GM21529 (cell line): ENCODE results near the gene CD74.

Experiments
- ATAC-seq: cut with Tn5 transposase; IDR thresholded peaks from one replicate; pipeline ENCODE4 v1.9.1; 2021; ENCODE audit not compliant: unreplicated experiment

CD74 gene

DNA sequence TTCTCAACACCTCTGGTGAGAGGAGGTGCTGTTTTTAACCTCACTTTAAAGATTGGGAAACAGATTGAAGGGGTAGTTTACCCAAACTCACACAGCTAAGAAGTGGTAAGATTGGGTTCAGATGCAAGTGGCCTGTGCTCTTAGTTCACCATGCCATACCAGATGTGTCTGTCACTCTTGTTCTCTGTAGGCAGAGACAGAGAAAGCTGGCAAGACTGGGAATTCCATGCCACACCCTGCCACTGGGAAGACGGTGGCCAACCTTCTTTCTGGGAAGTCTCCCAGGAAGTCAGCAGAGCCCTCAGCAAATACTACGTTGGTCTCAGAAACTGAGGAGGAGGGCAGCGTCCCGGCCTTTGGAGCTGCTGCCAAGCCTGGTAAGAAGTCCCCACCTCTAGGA is 44.2 kb downstream of the CD74 start:
- ATAC-seq, result no peak

DNA sequence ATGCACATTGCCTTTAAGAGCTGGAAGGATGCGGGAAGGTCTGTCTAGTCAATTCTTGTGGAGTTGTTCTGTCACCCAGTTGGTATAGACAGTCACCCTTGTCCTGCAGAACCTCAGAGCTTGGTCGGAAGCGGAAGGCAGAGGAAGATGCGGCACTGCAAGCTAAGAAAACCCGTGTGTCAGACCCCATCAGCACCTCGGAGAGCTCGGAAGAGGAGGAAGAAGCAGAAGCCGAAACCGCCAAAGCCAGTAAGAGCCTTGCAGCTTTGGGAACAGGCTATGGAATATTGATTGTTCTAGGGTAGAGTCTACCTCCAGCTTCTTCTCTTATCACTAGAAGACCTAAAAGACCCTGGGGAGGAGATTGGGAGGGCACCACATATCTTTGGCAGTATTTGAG is 48.7 kb downstream of the CD74 start:
- ATAC-seq, result no peak

DNA sequence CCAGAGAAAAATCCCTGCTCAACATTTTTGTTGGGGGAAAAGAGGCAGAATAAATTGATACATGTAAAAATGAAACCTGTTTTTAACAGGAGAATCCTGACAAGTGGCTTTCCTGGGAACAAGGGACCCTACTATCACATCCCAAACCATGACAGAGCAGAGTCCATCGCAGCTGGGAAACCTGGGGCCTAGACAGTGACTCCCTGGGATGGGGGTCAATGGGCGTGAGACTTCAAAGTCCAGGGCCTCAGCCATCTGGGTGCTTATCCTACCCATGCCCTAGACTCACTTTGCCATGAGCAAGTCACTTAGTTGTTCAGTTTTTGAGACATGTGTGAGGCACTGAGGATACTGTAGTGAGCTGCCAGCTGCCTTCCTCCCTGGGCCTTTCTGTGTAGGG is 49.5 kb downstream of the CD74 start:
- ATAC-seq, result no peak

DNA sequence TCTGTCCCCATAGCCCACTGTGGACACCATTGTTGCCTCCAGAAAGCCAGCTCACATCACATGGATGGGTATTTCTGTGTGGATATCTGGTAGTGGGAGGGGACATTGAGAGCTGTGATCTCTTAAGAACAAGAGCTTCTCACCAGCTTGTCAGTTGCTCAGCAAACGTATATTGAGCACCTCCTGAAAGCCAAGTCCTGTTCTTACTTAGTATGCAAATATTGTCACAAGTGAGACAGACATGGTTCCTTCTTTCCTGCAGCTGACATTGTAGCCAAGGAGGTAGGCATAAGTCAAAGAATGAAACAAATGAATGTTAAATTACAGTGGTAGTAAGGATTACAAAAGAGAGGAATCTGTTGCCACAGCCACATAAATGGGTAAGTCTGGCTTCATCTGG is 51.4 kb downstream of the CD74 start:
- peak; percentile 39 for ATAC-seq

DNA sequence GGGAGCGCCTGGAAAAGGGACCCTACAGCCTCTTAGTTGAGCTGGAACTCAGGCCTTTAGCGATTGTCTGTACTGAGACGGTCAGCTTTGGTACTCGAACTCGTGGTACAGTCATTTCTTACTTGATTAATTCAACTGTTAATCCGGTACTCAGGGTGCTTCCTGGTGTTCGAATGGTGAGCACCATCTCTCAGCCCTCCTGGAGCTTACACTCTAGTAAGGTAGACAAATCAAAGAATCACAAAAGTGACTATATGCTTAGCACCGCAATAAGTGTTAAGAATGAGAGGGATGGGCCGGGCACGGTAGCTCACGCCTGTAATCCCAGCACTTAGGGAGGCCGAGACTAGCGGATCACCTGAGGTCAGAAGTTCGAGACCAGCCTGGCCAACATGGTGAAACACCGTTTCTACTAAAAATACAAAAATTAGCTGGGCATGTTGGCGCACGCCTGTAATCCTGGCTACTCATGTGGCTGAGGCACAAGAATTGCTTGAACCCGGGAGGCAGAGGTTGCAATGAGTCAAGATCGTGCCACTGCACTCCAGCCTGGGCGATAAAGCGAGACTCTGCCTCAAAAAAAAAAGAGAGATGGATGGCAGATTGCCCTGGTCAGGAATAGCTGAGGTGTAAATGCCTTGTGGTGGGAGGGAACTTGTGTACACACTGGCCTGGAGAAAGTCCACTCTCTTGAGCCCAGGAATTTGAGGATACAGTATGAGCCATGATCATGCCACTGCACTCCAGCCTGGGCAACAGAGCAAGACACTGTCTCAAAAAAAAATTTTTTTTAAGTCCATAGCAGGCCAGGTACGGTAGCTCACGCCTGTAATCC is 54.2 kb downstream of the CD74 start:
- no peak for ATAC-seq

DNA sequence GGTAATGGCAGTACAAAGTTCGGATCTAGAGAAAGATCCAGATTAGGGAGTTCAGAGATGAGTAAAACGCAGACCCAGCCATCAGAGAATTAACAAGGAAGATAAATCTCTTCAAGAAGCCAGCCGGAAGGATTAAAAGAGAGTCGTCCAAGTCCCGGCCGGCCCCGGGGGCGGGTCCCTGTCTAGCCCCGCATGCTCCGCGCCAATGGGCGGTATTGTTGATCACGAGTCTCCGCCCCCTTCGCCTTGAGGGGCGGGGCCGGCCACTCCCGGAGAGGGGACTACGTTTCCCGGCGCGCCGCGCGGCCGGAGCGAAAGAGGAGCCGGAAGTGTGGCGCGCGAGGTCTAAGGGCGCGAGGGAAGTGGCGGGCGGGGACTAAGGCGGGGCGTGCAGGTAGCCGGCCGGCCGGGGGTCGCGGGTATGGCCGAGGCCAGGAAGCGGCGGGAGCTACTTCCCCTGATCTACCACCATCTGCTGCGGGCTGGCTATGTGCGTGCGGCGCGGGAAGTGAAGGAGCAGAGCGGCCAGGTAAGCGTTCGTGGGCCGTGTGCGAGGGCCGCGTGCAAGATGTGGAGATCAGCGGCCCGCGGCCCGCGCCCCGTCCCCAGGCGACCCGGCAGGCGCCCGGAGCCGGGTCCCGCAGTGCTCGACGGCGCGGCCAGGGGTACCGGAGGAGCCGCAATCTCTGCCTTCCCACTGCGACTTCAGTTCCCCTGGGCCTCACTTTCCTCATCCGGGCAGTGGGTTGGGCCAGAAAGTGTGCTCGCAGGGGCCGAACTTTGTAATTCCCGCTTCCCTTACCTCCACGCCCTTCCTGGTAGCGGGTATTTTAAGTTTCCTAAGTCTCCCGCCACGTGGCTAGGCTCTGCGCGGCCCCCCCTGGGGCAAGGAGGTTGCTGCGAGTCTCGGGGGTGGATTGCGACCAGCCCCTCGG is 55.1 kb downstream of the CD74 start, which contains the start of gene TCOF1:
TCOF1 (plus strand) TSS at position 372 of the 935 bp plus-strand sequence; CDS start at position 422, 50 bp downstream.
- peak; percentile 87 for ATAC-seq

DNA sequence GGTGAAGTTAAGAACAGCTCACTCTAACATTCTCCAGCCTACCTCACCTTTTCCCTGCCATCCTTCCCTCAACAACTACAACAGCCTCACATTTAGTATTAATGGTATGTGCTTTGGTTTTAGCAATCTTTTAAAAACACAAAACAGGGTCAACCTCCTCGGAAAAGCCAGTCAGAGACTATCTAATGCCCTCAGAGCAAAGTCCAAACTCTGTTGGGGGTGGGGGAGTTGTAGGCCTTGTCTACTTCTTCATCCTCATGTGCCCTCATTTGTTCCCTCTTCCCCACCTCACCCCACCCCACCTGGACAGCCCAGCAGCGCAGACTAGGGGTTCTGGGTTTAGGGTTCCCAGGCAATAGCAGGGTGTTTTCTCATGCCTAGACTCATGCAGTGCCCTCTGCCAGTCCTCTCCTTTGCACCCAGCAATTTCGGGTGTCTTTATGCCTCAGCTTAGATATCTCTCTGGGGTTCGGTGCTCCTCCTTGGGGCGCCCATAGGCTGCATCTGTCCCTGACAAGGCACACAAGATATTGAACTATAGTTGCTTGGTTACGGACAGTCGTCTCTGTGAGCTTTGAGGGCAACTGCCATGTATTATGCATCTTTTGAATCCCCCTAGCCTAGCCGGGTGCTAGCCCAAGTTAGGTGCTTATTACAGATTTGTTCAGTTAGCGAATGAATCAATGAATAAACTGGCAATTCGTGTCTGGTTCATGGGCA is 56.0 kb downstream of the CD74 start:
- no peak for ATAC-seq

DNA sequence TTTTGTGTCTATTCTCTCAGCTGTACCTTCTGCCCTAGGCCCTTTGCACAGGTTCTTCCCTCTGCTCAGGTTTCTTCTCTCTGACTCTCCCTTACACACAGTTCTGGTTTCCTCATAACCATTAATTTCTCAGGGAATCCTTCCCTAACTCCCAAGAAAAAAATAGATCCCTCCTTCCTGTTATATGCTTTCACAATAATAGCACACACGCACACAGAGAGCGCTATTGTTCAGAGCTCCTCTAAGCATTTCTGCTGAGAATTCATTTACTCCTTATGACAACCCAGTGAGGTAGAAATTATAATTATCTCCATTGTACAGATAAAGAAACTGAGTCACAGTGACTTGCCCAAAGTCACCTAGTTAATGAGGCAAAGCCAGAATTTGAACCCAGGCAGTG is 56.9 kb downstream of the CD74 start:
- no peak for ATAC-seq

DNA sequence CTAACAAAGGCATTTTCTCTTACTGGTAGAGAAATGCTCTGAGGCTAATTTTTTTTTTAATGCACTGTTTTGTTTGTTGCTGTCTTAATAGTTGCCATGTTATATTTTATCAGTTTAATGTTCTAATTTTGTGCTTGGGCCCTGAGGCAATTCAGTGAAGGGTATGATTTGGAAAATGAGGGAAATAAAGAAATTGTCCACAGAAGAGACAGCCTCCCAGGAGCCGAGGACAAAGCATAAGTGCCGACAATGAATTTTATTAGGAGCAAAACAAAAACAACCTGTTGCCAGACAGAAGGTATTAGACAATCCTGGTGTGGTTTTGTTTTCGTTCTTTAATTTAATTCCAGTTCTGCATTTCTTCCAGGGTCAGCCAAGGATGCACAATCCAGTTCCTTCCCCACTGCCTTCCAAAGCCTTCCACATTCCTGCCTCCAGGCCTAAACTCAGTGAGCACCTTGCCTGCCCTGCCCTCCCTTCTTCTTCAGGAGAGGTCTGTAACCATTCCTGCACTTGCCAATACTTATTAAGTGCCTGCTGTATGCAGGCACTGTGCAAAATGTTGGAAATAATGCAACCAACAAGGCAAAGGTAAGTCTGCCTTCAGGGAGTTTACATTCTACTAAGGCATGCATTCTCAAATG is 59.6 kb downstream of the CD74 start:
- no peak for ATAC-seq

DNA sequence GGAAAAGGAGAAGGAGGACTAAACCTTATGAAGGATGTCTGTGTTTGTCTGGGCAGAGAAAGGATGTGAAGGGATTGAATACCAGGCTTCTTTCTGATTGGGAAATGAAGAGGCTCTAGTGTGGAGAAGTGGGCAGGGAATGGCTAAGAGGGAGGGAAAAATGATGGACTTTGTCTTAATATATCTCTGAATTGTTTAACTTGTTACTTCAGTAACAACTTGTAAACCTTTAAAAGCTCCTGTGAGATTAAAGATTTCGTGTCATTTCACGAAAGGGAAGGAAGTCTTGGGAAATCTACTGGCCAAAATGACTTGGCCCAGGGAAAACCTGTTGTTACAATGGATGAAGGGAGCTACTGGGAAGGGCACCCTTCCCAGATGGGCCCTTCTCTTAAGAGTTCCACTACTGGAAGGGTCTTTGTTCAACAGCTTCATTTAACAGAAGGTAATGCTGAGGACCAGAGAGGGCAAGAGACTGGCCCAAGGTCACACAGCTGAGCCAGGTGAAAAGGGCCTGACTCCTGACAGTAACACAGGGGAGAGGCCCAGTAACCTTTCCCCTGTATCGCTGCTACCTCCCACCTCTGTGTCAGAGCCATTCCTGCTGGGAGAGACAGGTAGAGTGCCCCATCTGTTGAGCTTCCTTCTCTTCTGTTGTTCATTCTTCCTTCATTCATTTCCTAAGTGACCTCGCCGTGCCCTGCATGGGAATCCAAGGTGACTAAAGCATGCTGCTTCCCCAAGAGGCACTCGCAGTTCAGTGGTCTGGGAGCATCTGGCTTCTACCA is 60.3 kb downstream of the CD74 start:
- ATAC-seq, result no peak
